Stimulated activated CD8-positive, alpha-beta memory T cell treated with anti-CD3 and anti-CD28 coated beads, Interleukin-4, amount 100 ng/mL, for 4 hours (primary cell): ENCODE results near the gene FAM187B.

Source experiments
- DNase-seq, 2 donors: peaks; one replicate each; pipeline ENCODE4 v3.0.0-alpha.2; 2020; ENCODE audit warnings: low read depth in 2 of 2, low spot score in 1 of 2

FAM187B gene

DNA sequence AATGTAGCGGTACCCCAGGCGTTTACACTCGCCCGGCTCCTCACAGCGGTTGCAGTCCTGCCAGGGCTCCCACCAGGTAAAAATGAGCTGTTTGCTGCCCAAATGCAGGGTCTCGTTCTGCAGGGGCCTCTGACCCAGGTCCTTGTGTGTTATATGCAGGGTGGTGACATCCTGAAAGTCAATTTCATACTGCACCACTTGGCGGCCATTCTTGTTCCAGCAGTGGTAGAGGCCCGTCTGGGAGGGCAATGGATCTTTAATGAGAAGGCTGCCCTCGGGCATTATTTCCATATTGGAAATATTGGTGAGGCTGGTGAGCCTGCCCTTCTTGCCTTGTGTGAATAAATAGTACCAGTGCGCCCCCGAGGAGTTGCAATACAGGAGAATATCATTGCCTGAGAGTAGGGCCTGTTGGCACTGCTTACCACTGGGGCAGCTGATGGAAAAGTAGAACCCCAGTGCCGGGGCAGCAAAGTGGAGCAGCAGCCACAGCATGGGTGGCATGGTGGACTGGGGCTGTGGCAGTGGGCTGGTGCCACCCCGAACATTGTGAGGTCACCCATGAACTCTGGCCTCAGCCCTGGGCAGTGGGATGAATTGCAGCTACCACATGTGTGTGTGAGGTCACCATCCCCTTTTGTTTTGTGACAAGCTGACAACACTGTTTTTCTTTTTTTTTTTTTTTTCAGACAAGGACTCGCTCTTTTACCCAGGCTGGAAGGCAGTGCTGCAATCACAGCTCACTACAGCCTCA, at the start of gene FAM187B:
Gene FAM187B (minus strand): TSS at position 563 of the 754 bp plus-strand sequence. CDS start 59 bp downstream, at position 504.
- no peak for DNase-seq

DNA sequence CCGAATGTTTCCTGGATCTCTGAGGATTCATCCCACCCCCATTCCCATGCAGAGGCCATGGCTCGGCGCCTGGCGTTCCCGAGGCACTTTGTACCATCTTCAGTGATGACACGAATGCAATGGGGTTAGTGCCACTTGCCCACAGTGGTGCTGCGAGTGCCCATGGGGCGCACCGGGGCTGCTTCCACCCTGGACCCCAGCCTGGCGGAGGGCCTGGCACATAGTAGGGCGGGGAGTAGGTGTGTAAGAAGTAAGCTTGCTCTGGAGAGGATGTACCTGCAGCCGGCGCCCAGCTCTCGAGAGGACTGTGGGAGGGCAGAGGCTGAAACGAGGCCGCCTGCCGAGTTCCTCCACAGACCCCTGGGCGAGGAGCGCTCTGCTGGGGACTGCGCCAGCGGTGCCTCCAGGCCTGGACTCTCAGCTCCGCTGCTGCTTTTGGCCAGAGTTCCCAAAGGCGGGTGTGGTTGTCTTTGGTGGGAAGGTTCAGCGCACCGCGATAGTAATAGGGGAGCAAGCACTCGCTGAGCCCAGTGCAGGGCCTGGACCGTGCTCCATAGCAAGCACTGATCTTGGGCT, 48.3 kb upstream of the FAM187B start:
- no peak for DNase-seq

DNA sequence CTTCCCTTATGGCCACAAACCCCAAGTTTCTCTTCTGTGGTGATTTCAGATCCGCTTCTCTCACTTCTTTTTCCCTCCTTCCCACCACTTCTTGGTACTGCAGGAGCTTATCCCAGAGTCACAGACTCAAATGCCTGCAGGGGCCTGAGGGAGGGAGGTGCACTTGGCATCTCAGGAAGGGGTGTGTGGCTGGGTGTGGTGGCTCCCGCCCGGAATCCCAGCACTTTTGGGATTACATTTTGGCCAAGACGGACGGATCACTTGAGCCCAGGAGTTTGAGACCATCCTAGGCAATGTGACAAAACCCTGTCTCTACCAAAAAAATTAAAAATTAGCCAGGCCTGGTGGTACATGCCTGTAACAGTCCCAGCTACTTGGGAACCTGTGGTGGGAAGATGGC, 45.8 kb upstream of the FAM187B start:
- DNase-seq: no peak

DNA sequence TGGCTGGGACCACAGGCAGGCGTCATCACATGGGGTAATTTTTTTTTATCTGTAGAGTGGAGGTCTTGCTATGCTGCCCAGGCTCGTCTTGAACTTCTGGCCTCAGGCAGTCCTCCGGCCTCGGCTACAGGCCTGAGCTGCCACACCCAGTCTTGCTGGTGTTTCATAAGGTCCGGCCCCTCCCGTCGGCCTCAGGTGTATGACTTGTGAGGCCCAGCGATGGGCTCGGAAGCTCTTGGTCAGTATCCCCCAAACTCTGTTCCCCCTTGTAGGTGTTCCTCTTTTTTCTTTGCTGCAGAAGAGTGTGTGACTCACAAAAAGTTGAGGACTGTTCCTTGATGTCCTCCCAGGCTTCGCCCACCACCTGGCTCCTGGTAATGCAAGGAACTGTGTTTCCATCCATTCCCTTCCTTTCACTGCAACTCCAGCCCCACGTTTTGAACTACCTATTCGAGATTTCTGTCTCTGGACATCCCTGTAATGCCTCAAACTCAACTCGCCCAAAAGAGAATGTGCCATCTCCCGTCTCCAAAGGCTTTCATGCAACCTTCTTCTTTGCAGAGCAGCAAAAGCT, 45.2 kb upstream of the FAM187B start:
- DNase-seq: no peak

DNA sequence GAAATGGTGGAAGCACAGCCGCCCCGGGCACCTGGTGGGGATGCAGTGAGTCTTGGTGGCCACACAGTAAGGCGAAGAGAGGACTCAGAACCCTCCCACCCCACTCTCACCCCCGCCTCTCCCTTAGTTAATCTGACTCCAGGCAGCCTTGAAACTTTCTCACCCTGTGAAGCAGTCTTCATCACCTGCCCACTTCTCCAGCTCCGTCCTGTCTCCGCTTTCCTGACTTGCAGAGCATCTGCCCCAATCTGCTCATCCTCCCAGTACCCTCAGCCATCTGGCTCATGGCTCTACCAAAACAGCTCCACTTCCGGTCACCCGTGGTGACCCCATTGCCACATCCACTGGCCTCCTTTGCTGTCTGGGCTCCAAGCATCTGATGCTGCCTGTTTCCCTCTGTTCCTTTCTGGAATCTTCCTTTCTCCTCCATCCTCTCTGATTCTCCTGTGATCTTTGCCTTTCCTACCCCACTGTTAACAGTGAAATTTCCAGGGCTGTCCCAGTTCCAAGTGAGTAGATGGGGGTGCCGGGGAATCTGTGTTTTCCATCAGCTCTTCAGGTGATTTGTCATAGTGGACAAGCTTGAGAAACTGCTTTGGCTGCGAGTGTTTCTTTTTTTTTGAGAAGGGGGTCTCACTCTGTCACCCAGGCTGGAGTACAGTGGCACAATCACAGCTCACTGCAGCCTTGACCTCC, 44.6 kb upstream of the FAM187B start:
- DNase-seq: no peak

DNA sequence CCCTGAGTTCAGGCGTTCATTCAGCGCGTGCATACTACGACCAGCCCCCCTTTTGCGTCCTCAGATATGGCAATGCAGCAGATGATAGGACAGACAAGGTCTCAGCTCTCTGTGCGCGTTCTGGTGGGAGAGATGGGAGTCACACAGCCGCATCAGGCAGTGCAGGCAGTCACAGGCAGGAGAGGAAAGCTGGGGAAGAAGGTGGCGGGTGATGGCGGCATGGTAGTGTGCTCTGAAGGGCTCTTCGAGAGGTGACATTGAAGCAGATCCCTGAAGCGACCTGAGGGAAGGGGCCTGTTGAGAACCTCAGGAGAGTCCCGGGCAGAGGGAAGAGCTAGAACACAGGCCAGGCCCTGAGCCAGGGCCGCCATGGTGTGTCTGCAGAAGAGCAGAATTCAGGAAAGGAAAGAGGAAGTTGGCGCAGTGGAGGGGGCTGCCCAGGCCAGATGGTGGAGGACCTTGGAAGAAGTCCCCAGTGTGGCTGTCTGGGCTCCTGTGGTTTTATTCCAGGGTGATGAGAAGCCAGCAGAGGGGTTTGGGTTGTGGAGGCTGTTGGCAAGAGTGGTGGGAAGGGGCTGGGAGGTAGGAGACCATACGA, 43.7 kb upstream of the FAM187B start:
- no peak for DNase-seq

DNA sequence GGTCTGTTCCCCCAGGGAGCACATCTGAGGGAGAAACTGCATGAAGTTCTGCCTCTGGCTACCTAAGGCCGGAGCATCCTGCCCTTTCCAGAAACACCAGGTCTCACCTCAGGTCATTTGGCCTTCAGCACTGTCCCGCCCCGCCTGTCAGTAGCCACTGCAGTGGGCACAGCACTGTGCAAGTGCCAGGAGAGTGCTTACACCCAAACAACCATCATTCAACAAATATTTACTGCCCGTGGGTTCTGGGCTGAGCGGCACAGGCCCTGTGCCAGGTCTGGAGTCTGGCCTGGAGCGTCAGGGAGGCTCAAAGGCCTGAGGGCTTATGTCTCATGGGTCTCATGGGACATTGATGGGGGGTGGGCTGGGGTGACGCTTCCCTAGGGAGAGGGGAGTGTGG, 43.0 kb upstream of the FAM187B start:
- DNase-seq: no peak

DNA sequence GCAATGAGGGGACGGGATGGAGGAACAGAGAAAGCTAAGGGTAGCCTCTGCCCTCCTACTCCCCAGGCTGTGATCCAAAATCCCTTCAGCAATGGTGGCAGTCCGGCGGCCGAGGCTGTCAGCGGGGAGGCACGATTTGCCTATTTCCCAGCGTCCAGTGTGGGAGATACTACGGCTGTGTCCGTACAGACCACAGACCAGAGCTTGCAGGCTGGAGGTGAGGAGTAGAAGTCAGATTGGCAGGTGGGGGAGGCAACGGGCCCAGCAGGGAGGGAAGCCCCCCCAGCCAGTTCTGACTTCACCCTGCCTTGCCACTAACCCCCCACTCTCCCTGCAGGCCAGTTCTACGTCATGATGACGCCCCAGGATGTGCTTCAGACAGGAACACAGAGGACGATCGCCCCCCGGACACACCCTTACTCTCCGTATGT, 41.9 kb upstream of the FAM187B start:
- no peak for DNase-seq

DNA sequence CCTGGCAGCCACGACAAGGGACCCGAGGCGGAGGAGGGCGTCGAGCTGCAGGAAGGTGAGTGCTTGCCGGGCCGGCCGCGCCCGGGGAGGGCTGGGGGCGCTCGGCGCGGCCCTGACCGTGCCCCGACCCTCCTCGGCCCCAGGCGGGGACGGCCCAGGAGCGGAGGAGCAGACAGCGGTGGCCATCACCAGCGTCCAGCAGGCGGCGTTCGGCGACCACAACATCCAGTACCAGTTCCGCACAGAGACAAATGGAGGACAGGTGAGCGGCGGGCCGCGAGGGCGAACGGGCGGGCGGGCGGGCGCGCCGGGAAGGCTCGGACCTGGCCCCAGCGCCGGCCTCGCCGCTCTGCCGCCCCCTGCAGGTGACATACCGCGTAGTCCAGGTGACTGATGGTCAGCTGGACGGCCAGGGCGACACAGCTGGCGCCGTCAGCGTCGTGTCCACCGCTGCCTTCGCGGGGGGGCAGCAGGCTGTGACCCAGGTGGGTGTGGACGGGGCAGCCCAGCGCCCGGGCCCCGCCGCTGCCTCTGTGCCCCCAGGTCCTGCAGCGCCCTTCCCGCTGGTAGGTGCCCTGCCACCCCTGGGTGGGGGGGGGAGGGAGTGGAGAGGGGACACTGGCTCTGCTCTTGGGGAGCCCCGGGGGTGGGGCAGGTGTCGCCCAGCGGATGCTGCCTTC, 41.0 kb upstream of the FAM187B start:
- peak; percentile 41 to 53 for DNase-seq

DNA sequence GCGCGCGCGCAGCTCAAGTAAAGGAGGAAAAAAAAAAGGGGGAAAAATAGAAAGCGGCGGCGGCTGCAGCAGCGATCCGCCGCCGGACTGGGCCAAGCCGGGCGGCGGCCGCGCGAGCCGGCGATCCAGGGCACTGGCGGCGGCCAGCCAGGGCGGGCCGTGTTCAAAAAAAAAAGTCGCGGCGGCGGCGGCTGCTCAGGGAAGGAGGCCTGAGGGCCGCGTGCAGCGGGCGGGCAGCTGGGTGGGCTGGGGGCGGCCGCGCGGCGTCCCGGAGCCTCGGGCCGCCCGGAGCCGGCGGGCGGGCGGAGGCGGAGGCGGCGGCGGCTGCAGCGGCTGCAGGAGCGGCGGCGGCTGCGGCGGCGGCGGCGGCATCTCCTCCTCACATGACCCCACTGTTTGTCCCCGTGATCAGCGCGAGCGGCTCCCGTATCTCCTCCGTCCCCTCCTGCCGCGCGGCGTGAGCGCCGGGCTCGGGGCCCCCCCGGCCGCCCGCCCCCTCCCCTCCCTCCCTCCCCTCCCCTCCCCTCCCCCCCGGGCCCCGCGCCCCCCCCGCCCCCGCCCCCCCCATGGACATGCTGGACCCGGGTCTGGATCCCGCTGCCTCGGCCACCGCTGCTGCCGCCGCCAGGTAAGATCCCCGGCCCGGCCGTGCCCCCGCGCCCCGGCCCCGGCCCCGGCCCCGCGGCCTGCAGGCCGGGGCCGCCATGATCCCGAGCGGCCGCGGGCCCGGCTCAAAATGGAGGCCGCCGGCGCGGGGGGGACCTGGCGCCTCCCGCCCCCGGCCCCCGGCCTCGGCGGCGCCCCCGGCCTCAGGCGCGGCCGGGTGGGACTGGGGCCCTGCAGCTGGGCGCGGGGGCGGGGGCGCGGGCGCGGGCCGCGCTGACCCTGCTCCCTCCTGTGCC, 40.2 kb upstream of the FAM187B start, which contains the start of gene USF2:
Gene USF2 (plus strand): TSS at position 427 of the 902 bp plus-strand sequence. CDS start 140 bp downstream, at position 567.
- DNase-seq: no peak

DNA sequence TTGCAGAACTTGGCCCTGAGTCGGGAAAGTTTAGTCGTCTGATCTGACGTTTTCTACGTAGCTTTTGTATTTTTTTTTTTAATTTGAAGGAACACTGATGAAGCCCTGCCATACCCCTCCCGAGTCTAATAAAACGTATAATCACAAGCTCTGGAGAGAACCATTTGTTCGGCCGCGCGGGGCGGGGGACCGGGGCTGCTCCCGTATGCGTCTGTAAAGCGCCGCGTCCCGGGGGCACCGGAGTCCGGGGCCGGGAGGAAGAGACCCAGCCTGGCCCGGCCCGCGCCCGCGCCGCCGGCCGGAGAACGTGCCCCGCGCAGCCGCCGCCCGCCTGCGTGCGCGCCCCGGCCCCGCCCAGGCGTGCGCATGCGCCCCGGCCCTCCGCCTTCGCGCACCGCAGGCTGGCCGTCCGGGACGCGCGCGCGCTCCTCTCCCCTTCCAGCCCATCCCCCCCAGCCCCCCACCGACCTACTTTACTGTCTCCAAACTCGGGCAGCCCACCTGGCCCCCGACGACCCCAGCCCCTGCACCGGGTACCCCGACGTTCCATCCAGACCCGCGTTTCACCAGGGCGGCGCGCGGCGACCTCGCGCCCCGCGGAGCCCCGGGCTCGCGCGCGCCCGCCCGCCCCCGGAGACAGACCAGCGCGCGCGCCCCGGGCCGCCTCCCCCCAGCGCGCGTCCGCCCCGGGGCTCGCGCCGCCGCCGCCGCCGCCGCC, 39.4 kb upstream of the FAM187B start:
- peak; percentile 14 to 43 for DNase-seq

DNA sequence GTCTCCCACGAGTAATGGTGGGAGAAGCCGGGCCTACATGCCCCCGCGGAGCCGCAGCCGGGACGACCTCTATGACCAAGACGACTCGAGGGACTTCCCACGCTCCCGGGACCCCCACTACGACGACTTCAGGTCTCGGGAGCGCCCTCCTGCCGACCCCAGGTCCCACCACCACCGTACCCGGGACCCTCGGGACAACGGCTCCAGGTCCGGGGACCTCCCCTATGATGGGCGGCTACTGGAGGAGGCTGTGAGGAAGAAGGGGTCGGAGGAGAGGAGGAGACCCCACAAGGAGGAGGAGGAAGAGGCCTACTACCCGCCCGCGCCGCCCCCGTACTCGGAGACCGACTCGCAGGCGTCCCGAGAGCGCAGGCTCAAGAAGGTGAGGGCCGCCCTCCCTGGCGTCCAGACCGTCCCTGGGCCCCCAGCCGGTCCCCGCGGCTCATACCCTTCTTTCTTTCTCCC, 38.8 kb upstream of the FAM187B start:
- no peak for DNase-seq

DNA sequence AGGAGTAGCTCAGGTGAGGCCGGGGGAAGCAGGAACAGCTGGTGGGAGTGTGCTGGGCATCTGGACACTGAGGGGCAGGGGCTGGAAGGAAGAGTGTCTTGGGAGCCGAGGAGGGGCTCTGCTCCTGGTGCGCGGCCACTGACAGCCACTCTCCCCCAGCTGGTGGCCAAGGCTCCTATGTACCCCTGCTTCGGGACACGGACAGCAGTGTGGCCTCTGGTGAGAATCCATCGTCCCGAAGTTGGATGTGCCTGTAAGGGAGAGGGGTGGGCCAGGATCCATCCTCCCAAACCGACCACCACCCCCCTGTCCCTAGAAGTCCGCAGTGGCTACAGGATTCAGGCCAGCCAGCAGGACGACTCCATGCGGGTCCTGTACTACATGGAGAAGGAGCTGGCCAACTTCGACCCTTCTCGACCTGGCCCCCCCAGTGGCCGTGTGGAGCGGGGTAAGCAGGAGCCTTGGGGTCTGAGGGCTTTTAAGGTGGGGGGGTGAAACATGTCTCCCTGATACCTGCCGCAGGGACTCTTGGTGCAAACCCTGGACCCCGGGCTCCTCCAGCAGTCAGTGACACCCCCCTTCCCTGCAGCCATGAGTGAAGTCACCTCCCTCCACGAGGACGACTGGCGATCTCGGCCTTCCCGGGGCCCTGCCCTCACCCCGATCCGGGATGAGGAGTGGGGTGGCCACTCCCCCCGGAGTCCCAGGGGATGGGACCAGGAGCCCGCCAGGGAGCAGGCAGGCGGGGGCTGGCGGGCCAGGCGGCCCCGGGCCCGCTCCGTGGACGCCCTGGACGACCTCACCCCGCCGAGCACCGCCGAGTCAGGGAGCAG, 38.2 kb upstream of the FAM187B start:
- DNase-seq: no peak

DNA sequence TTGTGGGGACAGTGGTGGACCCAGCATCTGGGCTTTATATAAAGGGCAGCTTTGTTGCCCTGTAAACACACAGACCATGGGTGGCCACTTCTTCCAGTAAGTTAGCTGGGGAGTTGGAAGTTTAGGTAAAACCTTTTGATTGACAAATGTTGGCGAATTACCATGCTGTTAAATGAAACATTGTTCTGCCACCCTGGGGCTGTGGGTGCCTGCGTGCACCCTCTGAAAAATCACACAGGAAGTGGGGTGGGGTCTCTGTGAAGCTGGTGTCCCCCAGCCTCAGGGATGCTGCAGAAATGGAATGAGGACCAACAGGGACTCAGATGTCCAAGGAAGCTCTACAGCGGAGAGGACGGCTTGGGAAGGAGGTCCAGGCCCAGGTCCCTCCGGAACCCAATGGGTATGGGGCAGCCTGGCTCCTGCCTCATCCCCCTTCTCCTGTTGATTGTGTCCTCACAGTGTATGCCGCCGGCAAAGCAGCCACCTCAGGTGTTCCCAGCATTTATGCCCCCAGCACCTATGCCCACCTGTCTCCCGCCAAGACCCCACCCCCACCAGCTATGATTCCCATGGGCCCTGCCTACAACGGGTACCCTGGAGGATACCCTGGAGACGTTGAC, 37.5 kb upstream of the FAM187B start:
- no peak for DNase-seq

DNA sequence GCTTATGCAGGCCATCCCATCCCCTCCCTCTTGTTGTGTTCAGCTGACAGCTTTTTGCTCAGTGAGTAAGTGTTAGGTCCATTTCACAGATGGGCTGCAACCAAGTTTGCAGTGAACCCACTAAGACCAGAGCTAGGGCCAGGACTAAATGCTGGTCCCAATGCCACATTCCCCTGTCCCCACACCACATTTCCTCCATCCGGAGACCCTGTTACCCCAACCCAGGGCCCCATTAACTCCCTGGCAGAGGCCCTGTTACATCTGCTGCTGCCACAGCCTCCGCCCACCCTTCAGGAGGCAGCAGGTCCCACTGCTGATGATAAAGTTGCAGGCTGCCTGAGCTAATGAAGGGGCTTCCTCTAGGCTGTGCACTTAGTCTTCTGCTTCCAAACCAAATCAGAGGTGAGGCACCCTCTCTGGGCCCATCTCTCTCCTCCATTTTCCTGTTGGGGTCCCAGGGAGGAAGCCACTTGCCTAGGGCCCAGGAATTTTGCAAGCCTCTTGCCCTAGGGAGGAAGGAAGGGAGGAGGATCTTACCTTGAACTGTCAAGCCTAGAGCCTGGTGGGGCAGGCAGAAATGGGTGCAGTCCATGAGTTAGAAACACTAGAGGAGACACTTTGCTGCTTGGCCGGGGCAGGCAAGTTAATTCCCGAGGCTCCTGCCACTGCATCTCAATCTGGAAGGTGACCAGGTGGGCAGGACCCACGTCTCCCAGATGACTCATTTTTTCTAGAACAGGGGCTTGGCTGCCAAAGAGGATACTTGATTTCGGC, 36.8 kb upstream of the FAM187B start:
- no peak for DNase-seq

DNA sequence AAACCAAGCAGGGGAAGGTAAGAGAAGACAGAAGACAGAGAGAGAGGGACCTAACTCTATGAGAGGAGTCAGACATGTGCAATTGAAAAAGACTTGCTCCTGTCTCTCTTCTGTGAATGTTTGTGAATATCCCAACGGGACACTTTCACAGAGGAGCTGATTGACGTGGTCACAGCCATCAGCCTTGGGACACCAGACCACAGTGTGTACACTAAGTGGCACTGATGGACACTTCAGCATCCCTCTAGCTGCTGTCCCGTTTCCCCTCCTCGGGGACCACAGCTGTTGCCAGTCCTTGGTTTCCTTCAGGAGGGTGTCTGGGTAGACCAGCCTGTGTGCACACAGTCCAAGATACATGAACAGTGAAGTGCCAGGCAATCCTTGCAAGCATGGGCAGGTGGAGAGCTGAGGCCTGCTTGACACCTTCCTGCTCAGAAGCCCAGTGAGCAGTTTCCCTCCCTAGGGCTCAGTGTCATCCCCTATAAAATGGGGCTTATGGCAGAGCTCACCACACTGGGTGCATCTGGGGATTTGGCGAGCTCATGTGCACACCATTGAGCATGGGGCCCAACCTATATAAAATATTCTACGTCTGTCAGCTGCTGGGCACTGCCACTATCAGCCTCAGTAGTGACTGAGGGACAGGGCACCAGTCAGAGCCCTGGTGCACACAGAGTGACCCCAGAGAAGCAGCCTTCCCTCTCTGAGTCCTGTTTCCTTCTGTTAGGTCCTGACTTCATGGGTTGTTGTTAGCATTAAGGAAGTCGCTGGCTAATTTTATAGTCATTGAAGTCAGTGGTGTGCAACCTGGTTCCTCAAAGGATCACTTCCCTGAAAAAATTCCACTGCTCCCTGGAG, 36.0 kb upstream of the FAM187B start:
- no peak for DNase-seq
